ENCODE data around the gene TSPYL6.

GRCh38 chr2:54303631-54304030, 47.6 kb upstream of the TSPYL6 start:
- TF ChIP-seq POLR2A (IDR thresholded peaks at IDR 0.05; ENCODE audit: low read length): no peak
- TF ChIP-seq GATA1 (IDR thresholded peaks at IDR 0.05; ENCODE audit: low read depth, low read length): no peak

All from erythroblast (primary cell).